NCI-H82 (cell line): ENCODE data around the gene TTC34.

ENCODE experiments used
- DNase-seq: peaks from one replicate; lab custom pipeline; 2025; lab: John Stamatoyannopoulos, UW

TTC34 gene

GRCh38 chr1:2602866-2603520, 198.5 kb downstream of the TTC34 start:
- DNase-seq, result no peak

GRCh38 chr1:2602311-2602835, 199.1 kb downstream of the TTC34 start:
- no peak for DNase-seq

- DNase-seq, result no peak
Observed at GRCh38 chr1:2601721-2602303, 199.7 kb downstream of the TTC34 start.

GRCh38 chr1:2598329-2598931, 203.1 kb downstream of the TTC34 start:
- no peak for DNase-seq

DNA sequence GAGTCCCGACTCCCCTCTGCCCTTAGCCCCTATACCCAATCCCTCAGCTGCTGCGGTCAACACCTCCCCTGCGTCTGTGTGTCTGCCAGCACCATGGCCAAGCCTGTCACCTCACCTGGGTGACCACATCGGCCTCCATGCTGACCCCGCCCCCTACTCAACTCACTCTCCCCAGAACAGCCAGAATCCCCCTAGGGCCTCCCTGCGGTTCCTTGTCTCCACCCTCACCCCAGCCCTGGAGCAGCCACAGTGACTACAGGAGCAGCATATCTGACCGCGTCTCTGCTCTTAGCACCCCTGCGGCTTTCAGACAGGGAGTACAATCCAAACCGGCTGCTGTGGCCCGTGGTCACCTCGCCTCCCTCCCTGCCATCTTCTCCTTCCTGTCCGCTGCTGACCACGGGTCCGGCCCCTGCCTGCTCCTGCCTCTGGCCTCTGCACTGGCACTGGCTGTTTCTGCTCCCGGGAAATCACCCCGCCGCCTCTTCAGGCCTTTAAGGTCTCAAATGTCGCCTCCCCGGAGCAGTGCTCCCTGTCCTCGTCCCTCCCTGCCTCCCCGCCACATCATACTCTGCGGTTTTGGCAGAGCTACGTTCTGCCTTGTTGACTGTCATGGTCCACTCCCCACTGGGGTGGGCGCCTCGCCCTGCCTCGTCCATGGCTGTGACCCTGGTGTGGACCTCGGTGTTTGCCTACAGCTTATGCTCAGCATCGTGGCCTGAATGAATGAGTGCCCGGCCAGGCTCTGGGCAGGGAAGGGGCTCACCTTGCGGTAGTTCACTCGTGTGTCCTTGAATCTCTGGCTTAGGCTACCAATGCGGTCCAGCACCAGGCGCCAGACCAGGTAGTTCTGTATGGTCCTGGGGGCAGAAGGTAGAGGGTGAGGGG, 203.8 kb downstream of the TTC34 start:
- DNase-seq, result no peak

DNA sequence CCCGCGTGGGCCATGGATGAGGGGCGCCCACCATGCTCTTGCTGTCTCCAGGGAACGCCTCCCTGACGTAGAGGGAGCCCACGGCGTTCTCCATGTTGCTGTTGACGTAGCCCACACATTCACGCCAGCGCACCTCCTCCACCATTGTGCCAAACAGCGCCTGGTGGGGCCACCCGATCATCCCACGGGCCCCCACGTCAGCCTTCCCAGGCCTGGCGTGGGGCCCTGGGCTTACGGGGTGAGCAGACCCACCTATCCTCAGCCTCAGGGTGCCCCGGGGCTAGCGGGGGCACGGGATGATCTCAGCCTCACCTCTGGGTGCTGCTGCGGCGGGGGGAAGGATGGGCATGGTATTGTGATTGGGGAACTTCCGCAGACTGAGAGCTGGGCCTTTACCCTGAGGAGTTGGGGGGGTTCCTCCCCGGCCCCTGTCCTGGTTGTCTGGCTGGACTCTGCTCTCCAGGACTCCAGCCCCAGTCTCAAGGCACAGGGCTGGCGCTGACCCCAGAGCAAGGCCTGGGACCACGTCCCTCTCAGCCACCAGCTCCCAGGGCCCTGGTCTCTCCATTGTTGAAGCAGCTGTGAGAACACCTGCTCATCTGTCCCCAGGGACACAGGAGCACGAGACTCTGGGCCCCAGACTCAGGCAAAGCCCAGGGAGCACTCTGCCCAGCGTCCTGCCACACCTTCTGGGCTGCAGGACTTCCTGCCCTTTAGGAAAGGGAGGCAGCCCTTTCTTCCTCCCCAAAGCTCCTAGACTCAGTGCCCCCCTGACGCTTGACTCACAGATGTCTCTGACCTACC, 204.8 kb downstream of the TTC34 start:
- DNase-seq, result peak; percentile 48

DNA sequence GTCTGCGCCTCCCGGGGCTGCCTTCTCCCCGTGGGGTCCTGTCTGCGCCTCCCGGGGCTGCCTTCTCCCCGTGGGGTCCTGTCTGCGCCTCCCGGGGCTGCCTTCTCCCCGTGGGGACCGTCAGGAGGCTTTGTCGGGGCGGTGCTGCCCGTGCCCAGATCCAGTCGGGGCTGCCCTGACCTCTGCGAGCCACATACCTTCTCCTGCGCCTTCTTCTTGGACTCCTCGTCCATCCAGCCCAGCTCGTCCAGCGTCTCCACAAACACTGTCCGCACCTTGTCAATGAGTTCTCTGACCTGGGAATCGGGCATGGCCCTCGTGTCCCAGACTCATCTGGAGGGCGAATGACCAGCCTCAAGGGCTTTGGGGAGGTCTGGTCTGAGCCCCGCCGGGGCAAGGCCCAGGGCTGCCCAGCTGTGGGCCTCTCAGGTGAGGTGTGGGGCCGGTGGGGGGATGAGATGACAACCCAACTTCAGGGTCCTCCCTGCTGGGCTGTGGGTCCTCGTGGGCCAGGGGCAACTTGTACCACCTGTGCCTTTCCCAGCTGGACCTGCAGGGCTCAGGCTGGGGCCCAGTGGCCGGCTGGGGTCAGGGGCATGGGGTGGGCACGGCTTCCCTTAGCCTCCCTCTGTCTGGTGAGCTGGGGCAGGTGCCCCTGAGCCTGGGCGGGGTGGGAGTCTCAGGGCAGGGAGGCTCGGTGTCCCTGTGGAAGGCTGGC, 205.5 kb downstream of the TTC34 start:
- DNase-seq, result no peak

- no peak for DNase-seq
Observed at GRCh38 chr1:2595261-2595811, 206.2 kb downstream of the TTC34 start.

GRCh38 chr1:2594641-2595131, 206.8 kb downstream of the TTC34 start:
- DNase-seq, result no peak

DNA sequence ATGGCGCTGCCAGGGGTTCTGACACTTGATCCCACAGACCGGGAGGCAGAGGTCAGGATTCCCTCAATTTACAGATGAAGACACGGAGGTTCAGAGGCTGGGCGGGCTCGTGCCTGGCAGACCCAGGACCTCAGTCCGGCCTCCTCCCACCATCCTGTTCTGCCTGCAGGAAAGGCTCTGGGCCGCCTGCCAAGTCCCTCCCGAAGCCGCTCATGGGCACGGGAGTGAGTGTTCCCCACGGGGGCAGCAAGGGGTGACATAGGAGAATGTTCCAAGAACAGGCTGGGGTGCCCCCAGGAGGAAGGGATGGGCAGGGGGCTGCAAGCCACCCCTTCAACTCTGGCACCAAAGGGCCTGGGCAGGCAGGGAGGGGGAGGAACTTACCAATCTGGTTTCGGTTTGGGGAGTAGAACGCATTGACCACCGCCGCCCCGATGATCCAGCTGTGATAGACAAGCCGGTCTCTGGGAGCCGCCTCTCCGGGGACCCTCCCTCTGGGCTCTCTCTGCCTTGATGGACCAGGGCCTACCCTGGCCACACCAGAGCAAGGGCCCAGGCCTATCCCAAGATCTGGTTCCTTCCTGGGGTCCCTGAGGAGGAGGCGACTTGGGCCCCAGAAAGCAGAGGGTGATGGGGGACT, 207.4 kb downstream of the TTC34 start:
- no peak for DNase-seq

- no peak for DNase-seq
Observed at GRCh38 chr1:2593251-2593878, 208.1 kb downstream of the TTC34 start.

- DNase-seq, result no peak
Observed at GRCh38 chr1:2592672-2593071, 208.8 kb downstream of the TTC34 start.

GRCh38 chr1:2591581-2592261, 209.8 kb downstream of the TTC34 start:
- DNase-seq, result no peak

DNA sequence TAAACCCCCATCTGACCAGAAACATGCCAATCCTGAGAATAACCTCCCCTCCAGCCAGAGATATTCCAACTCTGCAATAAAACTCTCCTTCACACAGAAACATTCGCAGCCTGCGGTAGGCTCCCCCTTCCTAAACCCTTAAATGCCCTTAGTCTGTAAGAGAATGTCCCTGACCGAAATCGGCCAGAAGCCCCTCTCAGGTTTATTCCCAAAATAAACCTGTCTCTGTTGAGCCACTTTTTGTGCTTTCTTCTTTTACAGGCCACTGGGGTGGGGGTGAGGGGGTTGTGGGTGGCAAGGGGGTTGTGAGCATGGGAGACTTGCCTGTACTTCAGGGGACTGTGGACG, 210.3 kb downstream of the TTC34 start:
- DNase-seq, result no peak

DNA sequence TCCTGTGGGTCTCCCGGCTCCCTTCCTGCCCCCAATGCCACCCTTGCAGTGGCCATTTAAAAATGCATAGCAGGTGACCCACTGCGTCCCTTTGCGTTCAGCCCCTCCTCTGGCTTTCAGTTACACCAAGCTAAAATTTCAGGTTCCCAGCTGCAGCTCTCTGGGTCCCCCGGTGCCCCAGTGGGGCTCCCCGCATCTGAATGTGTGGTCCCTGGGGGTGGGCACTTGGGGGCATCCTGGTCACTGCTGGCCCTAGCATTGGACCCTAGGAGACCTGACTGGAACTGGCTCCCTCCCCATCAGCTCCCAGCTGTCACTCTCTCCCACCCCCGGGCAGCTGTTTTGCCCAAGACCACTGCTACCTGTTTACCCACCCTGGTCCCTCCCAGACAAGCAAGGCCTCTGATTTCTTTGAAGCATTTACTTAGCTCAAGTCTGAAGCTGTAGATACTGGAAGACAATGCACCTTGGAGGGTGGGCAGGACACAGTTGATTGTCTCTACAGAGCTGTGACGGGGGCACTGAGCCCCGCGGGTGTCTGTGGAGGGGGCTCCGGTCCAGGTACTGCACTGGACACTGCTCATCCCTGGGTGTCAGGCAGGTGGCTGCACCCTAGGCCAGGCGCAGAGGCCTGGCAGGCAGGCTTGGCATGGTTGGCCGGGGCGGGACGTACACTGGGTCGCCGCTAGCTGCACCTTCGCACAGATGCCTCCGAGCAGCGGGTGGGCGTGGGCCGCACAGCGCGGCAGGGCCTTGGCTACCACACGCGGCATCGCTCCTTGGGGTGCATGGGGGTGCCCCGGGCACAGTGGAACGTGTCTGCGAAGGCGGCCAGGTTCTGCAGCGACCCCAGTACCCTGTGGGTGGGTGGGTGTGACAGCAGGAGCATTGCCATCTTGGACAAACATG, 211.0 kb downstream of the TTC34 start:
- DNase-seq, result no peak

DNA sequence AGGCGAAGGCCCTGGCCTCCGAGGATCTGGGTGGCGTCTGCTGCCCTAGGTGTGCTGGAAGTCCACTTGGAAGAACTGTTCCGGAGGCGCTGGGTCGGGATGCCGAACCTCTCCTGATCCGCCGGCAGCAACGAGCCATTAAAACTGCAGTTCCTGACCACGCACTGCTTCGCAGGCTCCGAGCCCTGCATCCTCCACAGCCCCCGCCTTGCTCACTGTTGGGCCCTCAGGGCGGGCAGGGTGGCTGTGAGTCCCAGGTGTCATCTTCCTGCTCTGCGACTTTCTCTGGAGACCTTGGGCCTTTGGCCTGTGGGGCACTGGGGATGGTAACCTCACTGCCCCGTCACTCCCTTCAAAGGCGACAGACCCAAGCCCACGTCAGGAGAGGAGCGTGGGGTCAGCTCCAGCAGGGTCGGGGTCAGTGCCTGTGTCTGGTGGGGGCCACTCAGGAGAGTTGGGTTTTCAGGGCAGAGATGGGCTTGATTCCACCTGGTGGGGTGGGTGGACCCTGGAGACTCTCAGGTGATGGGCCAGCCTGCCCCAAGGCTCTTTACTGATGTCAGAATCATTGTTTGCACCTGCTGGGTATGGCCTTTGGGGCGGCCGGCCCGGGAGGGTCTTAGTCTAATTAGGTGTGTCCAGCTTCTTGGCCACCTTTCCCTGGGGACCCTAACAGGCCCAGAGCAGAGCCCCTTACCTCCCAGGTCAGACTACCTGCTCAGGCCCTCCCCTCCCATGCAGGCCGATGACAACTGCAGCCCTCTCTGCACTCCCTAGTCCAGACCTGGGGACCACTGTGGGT, 211.9 kb downstream of the TTC34 start:
- no peak for DNase-seq
